LNCaP clone FGC (cell line): ENCODE results near the gene KIF17.
"Not testable (repeated sequence)": the region's sequence is repeated elsewhere in the genome, so short reads cannot be mapped to it uniquely, and the experiment has no call there.

Experiments
- DNase-seq: peaks from one replicate; pipeline ENCODE4 v3.0.0-alpha.2; 2011; ENCODE audit warnings: low read depth
- H3K4me3 ChIP-seq: 2 replicates; pipeline ENCODE4 v1.5.1; 2011; ENCODE audit warnings: mild to moderate bottlenecking, low read depth, low read length, control low read depth
- TF ChIP-seq, protein P1 (sequence below): IDR thresholded peaks from 2 replicates; pipeline ENCODE4 v1.5.1; 2012; ENCODE audit warnings: mild to moderate bottlenecking; ENCODE audit not compliant: control insufficient read depth, insufficient read depth; ENCODE audit errors: extremely low read depth

The KIF17 gene

DNA sequence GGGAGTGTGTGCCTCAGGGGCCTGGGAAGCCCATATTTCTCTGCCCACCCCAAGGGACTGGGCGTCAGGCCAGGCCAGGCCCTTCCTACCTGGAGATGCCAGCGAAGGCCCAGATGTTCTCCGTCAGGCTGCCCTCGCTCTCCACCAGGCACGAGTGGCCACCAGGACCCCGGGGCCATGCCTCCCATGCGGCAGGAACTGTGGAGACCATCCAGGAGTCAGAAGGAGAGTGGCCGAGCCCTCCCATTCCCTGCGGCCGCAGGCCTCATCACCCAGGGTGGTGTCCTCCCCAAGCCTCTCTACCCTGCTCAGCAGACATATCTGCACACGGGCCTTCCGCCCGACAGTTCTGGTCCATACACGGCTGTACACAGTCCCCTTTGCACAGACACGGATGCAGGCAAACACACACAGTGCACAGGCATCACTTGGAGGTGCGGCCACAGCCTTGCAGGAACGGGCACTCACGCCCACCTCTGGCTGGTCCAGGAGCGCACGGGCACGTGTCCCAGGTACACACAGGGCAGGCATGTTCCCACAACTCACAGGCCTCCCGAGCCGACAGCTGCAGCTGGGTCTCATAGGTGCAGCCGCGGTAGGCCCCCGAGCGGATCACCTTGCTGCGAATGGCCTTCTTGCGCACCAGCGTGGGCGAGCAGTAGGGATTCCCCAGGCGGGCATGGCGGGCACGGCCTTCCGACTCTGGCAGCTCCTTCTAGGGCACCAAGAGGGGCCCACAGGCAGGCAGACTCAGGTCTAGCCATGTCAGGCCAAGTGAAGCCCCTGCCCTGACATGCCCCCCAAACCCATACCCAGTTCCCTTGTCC lies 5.9 kb upstream of the KIF17 start:
- no peak for DNase-seq
- no peak overlapping the region for H3K4me3 ChIP-seq
- TF ChIP-seq, protein P1, sequence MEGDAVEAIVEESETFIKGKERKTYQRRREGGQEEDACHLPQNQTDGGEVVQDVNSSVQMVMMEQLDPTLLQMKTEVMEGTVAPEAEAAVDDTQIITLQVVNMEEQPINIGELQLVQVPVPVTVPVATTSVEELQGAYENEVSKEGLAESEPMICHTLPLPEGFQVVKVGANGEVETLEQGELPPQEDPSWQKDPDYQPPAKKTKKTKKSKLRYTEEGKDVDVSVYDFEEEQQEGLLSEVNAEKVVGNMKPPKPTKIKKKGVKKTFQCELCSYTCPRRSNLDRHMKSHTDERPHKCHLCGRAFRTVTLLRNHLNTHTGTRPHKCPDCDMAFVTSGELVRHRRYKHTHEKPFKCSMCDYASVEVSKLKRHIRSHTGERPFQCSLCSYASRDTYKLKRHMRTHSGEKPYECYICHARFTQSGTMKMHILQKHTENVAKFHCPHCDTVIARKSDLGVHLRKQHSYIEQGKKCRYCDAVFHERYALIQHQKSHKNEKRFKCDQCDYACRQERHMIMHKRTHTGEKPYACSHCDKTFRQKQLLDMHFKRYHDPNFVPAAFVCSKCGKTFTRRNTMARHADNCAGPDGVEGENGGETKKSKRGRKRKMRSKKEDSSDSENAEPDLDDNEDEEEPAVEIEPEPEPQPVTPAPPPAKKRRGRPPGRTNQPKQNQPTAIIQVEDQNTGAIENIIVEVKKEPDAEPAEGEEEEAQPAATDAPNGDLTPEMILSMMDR, result no peak

- no peak for DNase-seq
- TF ChIP-seq, protein P1, result no peak
- H3K4me3 ChIP-seq, result no peak overlapping the region
These were observed 5.3 kb upstream of the KIF17 start for GRCh38 chr1:20723159-20723536.

- no peak overlapping the region for H3K4me3 ChIP-seq
- DNase-seq, result no peak
- TF ChIP-seq, protein P1, result no peak
These were observed 3.6 kb upstream of the KIF17 start for GRCh38 chr1:20721117-20722061.

GRCh38 chr1:20720631-20721091 lies 2.9 kb upstream of the KIF17 start:
- no peak overlapping the region for H3K4me3 ChIP-seq
- DNase-seq, result no peak
- TF ChIP-seq, protein P1, result no peak

GRCh38 chr1:20719871-20720620 lies 2.2 kb upstream of the KIF17 start:
- TF ChIP-seq, protein P1, result no peak
- DNase-seq, result no peak
- H3K4me3 ChIP-seq, result no peak overlapping the region

DNA sequence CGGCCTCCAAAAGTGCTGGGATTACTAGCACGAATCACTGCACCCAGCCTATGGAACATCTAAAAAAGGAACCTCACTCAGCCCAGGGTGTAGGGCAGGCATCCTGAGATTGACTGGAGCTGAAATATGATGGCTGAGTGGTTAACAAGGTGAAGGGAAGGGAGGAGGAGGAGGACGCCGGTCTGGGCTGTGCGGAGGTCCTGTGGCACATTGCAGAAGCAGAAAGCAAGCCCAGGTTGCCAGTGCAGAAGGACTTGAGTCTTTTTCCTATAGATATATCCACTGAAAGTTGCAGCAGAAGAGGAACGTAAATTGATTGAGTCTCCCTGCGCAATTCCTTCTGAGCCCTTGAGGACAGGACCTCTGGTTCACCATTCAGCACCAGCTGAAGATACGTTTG lies 1.5 kb upstream of the KIF17 start:
- DNase-seq, result no peak
- H3K4me3 ChIP-seq, result no peak overlapping the region
- TF ChIP-seq, protein P1, result no peak

DNA sequence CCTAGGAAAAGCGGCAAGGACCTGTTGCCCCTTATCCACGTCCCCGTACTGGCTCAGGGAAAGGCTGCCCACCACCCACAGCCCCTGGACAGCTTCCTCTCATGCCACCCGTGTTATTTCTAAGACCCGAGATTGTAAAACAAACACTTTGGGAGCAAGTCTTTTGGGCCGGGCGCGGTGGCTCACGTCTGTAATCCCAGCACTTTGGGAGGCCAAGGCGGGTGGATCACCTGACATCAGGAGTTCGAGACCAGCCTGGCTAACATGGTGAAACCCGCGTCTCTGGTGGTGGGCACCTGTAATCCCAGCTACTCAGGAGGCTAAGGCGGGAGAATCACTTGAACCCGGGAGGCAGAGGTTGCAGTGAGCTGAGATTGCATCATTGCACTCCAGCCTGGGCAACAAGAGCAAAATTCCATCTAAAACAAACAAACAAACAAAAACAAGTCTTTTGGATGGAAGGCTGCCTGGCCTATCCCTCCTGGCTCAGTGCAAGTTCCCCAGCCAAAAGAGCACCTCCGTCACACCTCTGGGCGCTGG lies 606 bp upstream of the KIF17 start:
- not testable (repeated sequence) for DNase-seq, H3K4me3 ChIP-seq
